IMR-90 (cell line): ENCODE results near the gene TACC2. TPM values are rescaled to one million over a fixed set of nuclear protein-coding genes. Genes with fewer than 3 reads are reported as not detected.
A peak's percentile ranks its signal among the peaks of the same experiment; 100 is the strongest.

Source experiments
- FOS ChIP-seq: fragments of 150-350 bp; IDR thresholded peaks from 2 replicates; pipeline ENCODE4 v1.6.1; 2016; ENCODE audit warnings: low read depth, low read length
- MXI1 ChIP-seq: IDR thresholded peaks from 2 replicates; pipeline ENCODE4 v1.6.1; 2012; ENCODE audit warnings: low read depth, mild to moderate bottlenecking, low read length, moderate library complexity, borderline replicate concordance
- SMC3 ChIP-seq: fragments of 150-350 bp; IDR thresholded peaks from 2 replicates; pipeline ENCODE4 v1.6.1; 2016; ENCODE audit warnings: low read depth, mild to moderate bottlenecking, antibody characterized with exemption, low read length, moderate library complexity
- polyA plus RNA-seq, 3 experiments: library from polyadenylated mRNA; depleted of rRNA; stranded (reverse); fragments of >200 nt; gene quantifications; 2 replicates each; pipeline ENCODE4 v1.2.3, GENCODE V29; 2012; ENCODE audit warnings: low replicate concordance in 1 of 3
- total RNA-seq: library from RNA; depleted of rRNA; stranded (reverse); fragments of >200 nt; gene quantifications from 2 replicates; pipeline ENCODE4 v1.2.3, GENCODE V29; 2012
- TF ChIP-seq, protein P1 (sequence below): conservative IDR thresholded peaks from 2 replicates; pipeline ENCODE4 v1.5.1; 2012; ENCODE audit warnings: mild to moderate bottlenecking, low read depth, low read length, improper control_type of control experiment

Gene TACC2
- total and polyA plus RNA-seq, 2 of the 4 experiments (the other 2 are of a cell fraction) = 2.9 to 15.4 TPM

DNA sequence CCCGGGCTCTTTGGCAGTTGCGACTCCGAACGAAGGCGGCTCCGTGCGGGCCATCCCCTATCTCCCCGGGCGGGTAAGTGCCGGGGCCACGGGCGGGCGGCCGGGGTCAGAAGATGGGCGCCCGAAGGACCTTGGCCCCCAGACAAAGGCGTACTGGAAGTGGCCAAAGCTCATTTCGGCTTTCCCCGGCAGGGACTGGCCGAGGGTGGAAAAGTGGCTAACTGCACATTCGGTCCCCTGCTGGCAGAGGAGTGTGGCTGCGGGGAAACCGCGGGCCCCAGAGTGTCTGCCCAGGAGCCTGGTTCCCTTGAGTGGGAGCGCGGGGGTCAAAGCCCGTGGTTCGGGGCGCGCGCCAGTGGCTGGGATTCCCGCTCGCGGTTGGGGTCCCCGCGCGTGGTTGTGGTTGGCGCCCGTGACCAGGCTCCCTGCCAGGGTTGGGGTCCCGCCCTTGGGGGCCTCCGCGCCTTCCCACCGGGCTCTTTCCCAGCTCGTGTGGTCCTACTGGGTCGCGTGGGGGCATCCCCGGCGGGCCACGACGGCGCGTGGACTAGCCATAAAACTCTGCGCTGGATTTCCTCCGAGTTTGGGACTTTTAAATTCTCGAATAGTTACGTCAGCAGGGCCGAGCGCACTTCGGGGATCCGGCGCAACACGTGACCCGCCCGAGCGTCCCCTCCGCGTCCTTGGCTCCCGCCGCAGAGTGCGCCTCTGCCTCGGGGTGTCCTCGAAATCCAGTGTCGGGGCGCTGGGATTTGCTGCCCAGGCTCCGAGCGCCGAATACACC is 124.4 kb downstream of the TACC2 start (continued):
- TF ChIP-seq SMC3 = peak; percentile 25; the same call in 1 of the 2 replicates
- TF ChIP-seq, protein P1, sequence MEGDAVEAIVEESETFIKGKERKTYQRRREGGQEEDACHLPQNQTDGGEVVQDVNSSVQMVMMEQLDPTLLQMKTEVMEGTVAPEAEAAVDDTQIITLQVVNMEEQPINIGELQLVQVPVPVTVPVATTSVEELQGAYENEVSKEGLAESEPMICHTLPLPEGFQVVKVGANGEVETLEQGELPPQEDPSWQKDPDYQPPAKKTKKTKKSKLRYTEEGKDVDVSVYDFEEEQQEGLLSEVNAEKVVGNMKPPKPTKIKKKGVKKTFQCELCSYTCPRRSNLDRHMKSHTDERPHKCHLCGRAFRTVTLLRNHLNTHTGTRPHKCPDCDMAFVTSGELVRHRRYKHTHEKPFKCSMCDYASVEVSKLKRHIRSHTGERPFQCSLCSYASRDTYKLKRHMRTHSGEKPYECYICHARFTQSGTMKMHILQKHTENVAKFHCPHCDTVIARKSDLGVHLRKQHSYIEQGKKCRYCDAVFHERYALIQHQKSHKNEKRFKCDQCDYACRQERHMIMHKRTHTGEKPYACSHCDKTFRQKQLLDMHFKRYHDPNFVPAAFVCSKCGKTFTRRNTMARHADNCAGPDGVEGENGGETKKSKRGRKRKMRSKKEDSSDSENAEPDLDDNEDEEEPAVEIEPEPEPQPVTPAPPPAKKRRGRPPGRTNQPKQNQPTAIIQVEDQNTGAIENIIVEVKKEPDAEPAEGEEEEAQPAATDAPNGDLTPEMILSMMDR = peak; percentile 47
- 0 out of 2 replicates have a peak, but pooled peaks have one; percentile 11 for TF ChIP-seq MXI1
- TF ChIP-seq FOS = no peak
